Measurements from ENCODE around the gene PPP2R2C.

Gene PPP2R2C

DNA sequence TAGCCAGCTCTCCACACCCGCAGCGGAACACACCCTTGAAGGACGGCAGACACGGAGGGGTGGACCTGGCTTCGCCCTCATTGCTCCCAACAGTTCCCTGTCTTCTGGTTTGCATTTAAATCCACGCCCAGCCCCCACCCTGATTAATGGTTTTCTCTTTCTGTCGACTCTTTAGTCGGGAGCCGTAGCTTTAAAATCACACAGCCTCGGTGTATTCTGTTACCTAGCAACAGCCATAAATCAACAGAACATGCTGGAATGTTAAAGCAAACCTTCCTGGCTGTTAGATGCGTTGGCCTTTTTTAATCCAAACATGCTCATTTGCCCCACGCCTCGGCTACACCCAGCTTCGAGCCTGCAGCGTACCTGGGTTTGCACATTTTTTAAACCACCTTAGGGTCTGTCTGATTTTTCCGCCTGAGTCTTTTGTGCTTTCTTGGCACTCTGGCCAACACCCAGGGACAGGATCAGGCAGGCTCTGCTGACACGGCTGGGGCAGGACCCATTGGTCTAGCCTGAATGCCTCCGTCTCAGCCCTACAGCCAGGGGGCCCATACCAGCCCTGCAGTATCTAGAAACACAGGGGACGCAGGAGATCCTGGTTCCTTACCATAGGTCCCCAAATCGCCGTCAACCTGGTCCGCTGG lies 21.4 kb upstream of the PPP2R2C start:
- DNase-seq, result no peak

DNA sequence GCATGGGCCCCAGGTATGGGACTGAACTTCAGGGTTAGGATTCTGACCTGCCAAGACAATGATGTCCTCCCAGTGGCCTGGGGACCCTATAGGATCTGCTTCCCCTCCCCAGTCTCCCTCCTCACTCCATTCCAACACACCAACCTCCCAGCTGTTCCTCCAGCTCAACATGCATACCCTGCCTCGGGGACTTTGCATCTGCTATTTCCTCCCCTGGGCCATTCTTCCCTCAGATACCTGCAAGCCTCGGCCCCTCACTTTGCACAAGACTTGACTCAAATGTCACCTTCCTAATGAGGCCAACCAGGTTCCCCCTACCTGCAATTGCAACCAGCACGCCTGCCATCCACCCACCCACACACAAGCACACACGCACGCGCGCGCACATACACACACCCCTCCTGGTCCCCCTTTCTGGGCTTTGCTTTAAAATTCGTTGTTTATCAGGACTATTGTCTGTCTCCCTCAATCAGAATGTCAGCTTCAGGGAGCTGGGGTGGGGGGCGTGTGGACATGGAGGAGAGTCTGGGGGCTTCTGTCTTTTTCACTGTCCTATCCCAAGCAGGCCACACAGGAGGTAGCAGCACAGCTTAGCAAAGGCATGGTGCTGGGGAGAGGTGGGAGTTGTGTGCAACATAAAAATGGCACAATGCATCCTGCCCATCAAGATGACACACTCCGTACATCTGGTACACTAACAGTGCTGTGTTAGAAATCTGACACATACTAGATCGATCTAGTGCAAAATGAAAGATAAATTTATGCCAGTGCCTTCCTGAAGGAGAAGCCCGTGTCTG lies 20.6 kb upstream of the PPP2R2C start:
- DNase-seq, result no peak

DNA sequence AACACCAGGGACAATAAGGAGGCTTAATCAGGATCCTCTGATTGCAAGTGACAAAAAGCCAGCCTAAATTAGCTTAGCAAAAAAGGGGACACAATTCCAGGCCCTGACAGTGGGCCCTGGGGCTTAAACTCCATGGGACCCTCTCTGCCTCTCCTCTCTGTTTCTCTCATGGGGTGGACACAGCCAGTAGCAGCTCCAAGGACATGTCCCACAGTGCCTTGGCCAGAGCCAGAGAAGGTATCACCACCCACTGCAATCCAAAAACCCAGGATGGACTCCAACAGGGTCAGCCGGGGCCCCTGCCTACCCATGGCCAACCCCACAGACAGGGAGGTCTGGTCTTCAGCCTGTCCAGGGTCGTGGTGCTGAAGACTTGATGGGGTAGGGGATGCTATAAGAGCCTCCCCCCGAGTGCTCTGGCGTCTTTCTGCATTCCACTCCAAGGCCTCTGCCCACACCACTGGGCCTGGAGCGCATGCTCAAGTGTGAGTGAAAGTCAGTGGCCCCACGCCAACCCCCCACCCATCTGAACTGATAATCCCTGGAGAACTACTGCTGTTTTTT lies 19.7 kb upstream of the PPP2R2C start:
- DNase-seq, result no peak

DNA sequence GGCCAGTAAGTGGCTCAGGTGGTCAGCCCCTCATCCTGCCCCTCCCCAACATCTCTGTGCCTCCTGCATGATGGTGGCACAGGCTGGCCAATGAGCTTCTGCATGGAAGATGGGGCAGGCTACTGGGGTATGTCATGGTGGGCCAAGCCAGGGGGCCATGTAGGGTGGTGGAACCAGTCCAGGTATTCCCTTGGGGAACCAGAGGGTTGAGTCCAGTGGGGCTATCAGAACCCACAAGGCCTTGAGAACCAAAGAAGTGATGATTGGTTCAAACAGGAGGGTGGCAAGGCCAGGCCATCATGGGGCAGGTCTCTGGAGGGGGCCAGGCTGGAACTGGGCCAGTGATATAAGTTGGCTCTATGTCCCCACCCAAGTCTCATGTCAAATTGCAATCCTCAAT lies 18.8 kb upstream of the PPP2R2C start:
- no peak for DNase-seq

DNA sequence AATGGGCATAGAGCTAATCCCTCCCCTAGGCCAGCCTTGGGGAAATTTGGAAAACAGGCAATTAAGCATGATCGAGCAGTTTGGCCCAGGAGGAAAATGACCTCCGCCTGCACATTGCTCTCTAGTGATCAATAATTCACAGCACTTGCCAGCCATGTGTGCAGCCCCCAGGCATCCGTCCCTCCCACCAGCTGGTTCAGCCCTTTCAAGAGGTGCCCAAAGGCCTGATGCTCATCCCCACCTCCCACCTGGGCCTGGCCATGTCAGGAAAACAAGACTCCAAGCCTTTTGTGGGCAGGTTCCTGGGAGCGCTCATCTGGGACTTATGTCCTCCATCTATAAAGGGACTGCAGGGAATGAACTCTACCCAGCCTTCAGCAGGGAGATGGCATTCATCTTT lies 17.5 kb upstream of the PPP2R2C start:
- no peak for DNase-seq

DNA sequence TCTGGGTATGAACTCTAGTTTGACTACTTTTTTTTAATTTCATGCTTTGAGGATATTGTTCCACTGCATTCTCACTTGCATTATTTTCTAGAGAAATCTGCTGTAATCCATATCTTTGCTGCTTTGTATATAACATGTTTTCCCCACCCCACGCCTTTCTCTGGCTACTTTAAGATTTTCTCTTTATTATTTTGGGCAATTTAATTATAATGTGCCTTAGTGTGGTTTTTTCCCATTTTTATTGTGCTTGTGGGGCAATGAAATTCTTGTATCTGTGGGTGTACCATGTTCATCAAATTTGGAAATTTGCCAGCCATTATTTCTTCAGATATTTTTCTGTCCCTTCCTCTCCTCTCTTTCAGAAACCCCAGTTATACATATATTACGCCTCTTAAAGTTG lies 15.1 kb upstream of the PPP2R2C start:
- no peak for DNase-seq

DNA sequence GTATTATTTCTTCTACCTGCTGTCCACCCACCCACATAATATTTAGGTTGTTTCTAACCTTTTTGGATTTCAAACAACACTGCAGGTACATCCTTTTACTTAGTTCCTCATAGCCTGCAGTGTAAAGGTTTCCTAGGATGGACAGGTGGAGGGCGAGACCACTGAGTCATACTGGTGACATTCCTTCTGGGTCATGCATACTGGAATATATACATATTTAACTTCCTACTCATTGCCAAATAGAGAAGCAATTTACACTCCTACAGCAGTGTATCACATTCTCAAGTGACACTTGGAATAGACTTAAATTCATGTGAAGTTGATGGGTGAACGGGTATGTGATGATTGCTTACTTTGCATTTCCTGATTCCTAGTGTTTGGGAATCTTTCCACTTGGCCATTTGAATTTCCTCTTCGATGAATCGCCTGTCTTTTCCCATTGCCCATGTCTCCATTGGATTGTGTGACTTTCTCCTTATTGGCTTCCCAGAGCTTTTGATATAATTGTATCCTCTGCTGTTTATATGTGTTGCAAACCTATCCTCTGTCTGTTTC lies 8.2 kb upstream of the PPP2R2C start:
- DNase-seq, result no peak

DNA sequence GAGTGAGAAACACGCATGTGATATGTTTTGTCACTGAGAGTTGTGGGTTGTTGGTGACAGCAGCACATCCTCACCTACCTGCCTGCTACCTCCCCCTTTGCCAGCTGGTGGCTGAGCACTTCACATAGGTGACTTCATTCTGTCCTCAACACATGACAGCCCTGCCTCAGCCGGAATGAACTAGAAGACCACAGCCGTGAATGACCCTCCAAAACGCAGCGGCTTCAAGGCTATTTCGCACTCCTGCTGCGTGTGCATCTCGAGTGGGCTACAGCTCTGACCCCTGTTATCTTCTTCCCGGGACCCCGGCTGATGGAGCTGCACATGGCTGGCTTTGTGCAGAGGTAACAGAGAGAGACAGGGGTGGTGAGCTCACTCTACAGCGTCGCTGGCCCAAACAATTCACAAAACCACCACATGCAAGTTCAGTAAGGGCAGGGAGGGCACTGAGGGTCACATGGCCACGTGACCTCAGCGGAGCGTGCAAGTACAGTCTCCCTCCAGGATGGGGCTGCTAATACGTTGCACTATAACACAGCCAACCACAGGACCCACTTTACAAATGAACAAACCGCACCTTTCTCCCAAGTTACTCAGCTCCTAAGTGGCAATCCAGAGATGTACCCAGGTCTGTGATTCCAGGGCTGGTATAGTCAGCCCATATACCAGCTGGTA lies 6.3 kb upstream of the PPP2R2C start:
- peak in 1 of 2 donors; percentile 1 for DNase-seq

DNA sequence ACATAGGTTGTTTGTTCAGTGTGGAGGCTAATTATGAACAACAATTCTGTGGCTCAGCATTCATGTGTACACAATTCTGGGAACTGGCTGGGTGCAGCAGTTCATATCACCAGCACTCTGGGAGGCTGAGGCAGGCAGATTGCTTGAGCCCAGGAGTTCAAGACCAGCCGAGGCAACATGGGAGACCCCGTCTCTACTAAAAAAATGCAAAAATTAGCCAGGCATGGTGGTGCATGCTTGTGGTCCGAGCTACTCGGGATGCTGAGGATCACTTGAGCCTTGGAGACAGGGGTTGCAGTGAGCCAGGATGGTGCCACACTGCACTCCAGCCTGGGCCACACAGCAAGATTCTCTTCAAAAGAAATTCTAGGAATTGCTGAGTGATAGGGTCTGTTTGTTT lies 4.5 kb upstream of the PPP2R2C start:
- DNase-seq, result peak in 1 of 2 donors; percentile 4

DNA sequence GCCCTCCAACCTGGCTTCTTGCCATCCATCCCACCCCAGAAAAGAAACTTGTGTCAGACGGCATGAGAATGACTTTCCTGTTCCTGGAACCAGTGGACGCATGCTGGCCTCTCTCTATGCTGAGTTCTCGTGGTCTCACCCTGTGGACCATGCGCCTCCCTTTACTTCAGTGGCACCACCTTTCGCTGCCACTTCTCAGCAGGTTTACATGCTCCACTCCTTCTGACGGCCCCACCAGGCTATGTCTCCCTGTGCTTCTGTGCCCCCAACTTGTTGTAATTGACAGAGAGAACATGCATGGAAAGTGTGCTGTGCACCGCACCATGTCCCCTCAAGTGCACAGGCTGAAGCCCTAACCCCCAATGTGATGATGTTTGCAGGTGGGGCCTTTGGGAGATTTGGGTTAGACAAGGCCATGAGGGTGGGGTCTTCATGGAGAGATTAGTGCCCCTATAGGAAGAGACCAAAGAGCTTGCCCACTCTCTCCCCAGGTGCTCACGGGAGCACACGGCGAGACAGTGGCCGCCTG lies 3.1 kb upstream of the PPP2R2C start:
- DNase-seq, result peak in 1 of 2 donors; percentile 2

DNA sequence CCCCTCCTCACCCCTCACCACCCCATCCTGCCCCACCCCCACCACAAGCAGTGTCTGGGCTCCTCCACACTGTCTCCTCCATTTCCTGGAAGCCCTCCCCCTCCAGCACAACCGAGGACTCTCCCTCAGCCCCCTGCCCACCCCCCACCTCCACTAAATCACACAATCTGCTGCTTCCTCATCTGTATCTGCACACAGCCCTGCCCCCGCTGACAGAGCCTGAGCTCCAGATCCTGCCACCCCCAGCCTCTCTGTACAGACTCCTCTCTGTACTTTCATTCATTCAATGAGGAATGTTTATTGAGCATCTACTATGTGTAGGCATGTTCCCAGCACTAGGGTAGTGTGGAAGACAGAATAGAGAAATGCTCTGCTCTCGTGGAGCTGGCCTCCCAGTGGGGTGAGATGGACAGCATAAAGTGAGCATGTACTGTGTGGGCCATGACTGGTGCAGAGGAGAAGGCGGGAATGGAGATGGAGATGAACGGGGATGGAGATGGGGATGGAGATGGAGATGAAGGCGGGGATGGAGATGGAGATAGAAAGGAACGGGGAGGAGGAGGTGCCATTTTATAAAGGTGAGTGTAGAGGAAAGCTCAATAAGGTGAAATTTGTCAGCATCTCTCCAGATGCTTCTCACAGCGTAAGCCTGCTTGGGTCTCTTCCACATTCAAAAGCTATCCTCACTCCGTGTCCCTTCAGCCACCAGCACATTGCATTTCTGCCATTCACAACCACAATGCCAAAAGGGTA lies 2.5 kb upstream of the PPP2R2C start:
- DNase-seq, result peak in 1 of 2 donors; percentile 1

DNA sequence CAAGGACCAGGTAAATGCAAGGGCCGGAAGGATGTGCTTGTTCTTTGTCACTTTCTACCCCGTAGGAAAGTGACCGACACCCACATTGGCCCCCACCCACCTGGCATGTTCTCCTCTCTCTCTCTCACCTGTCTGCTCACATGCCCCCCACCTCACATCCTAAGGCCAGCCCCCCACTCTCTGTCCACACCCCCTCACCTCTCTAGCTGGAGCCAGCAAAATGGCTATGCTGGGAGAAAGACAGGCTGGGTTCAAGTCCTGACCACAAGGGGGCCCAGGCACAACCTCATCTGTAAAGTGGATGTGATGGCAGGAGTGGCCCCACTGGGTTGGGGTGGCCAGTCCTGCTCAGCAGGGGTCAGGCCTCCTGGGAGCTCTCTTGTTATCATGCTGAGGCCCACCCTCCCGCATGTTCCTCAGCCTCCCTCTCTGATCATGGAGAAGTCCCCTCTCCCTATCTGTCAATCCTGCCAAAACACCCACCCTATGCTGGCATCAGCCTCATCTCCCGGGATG lies 1.7 kb upstream of the PPP2R2C start:
- DNase-seq, result peak in 1 of 2 donors; percentile 3

DNA sequence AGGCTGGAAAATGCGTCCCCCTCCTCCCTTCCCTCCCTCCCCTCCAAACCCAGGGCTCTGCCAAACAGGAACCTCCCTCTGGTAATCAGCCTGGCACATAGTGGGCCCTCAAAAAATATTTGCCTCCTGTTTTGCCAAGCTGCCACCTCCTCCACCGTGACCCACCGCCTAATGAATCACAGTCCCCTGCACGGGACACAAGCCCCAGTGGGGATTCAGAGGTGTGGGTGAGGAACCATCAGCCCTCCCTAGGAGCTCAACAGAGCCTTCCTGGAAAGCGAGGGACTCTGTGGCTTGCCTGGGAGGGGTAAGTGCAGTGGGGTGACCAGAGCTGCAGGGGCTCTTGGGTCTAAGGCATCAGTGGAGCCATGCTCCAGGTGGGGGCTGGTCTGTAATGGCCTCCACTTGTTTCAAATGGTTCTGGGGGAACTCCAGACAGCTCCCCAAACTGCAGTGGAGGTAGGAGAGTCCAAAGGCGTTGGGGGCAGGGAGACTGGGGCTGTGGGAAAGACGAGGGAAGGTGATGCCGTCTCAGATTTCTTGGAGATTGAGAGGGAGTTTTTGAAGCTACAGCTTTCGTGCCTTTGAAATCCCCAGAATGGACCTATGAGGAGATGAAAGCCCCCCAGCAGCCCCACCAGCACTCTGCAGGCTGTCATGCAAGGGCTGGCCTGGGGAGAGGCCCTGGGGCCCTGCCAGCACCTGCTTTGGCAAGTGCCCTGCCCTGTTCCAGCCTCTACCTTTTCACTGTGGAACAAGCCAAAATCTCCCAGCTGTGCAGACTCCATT lies 1.0 kb upstream of the PPP2R2C start:
- DNase-seq, result peak in 1 of 2 donors; percentile 8

DNA sequence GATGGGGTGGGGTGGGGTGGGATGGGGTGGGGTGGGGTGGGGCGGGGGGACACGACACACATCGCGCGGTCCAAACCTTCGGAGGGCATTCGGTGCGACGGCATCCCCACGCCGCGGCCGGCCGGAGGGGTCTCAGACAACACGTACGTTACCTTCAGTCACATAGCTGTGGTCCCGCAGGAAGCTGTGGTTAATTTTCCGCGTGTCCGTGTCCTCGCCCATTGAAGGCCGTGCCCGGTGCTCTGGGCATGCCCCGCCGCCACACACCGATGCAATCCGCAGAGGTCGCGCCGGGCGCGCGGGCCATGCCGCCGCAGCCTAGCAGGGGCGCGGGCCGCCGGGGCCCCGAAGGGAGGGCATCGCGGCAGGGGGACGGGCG lies 417 bp downstream of the PPP2R2C start:
- peak in 1 of 2 donors; percentile 6 for DNase-seq

DNA sequence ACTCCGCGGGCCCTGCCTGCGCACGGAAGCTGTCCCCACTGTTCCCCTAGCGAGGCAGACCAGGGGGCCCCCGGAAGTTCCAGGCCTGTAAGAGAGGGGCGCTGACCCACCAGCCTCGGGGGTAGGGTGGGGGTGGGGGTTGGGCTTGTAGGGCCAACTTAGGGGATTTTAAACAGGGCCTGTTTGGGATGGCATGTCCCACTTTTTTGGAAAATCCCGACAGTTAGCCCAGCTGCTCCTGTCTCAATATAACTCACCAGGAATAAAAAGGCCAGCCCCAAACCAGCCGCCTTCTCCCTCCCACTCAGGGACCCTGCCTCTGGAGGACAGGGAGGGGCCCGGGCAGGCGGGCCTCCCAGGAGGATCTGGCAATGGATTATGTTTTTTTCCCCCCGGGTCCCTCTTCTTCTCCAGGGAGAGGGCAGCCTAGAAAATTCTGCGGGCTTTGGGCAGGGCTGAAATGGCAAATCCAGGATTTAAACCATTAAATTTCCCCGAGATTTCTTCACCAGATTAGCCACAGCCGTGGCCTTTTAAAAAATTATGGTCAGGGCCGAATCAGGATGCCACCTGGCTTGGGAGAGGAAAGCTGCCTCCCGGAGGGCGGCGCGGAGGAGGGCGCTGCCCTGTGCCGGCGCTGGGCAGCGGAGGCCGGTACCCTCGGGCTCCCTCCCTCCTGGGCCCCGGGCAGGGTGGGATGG lies 957 bp downstream of the PPP2R2C start:
- DNase-seq, result no peak

DNA sequence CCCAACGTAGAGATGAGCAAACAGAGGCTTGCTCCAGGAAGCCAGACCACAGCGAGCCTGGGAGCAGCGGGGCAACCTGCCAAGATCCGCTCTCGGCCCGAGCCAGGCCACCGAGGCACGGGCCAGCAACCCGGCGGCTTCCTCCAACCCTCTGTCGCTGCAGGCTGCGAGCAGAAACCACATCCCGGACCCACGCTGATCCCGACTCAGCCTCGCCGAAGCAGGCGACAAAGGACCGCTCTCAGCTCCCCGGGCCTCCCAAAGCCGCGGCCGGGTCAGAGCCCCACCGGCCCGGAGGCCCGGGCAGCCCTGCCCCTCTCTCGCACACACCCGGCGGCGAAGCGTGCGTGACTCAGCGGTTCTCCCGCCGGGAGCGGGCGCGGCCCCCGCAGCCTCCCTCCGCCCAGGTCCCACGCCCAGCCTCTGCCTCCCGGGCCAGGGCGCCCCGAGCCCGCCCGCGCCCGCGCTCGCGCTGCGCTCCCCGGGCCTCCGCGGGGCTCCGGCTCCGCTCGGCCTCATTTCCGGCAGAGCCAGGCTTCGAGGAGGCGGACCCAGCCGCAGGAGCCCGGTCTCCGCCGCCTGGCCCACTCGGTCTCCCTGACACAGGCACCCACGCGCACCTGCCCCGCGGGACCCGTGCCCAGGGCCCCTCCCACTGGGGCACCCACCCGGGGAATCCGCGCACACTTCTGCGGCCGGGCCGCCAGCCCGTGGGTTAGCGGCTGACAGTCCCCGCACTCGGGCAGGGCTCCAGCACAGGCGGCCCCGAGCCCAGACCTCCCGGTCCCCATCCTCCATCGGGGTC lies 1.7 kb downstream of the PPP2R2C start:
- DNase-seq, result peak in 1 of 2 donors; percentile 8

DNA sequence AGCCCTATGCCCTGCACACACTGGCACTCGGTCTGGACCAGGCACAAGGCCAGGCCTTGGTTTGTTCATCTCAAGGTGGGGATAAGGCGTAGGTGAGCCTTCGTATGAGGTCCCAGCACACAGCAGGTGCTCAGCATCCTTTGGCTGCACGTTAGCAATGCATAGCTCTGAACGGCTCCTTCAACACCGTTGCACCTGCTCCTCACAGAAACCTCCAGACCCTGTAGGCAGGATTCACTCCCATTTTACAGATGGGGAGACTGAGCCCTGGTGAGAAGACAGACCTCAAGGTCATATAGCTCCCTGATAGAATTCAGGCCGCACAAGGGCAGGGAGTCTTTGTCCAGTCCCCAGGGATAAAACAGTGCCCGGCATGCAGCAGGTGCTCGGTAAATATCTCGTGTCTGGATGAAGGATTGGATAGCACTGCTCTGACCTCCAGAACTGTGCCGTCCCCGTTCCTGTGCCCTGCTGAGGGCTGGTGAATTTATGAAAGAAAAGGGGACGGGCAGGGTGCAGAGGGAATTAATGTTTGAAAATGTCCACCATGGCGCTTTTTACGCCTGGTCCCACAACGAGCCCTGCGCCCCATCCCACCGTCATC lies 2.4 kb downstream of the PPP2R2C start:
- DNase-seq, result peak in 1 of 2 donors; percentile 6

DNA sequence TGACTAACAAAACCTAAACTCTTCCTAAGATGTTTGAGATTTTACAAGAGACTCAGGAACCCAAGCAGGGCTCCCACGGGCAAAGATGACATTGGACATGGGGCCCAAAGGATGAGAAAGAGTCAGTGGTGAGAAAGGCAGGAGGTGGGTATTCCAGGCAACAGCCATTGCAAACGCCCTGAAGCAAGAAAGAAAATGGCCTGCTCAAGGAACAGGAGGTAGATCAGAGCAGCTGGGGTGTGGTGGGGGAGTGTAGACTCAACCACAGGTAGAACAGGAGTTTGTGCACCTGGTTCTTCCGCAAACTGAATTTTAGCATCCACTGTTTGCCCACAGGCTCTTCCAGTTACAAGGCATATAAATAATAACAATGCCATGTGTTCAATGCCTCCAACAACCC lies 3.3 kb downstream of the PPP2R2C start:
- no peak for DNase-seq

DNA sequence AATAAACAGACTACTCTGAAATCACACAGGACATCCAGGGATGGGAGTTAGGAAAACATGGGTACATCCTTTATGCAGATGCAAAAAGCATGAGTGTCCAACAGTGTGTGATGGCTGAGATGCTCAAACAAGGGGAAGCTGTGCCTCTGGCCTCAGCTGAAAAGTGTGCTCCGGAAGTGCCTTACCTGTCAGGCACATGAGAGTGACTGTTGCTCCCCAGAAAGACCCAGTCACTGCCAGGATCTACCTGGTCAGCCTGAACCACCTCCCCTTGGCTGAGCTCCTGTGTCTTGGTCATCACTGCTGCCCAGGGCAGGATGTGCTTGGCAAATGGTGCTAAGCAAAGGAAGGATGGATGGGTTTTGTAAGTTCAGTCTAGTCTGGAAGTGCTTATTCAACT lies 4.0 kb downstream of the PPP2R2C start:
- peak in 1 of 2 donors; percentile 4 for DNase-seq

Measured in CD4-positive, alpha-beta T cell treated with Interleukin-4 for 1 hour (primary cell).